DND-41 (cell line): ENCODE results near the gene PACRG.

Source experiments
- ATAC-seq: fragments of 200-7000 bp; cut with Tn5 transposase; 3 replicates; pipeline ENCODE4 v1.9.1; 2021; ENCODE audit warnings: low read depth; ENCODE audit not compliant: insufficient read depth
- DNase-seq: peaks from one replicate; pipeline ENCODE4 v3.0.0-alpha.2; 2020
- H2AFZ ChIP-seq: 2 replicates; pipeline ENCODE4 v1.6.0; 2012; ENCODE audit warnings: low read depth, low read length
- H3K27ac ChIP-seq: 2 replicates; pipeline ENCODE4 v1.5.1; 2012; ENCODE audit warnings: low read length, inconsistent platforms
- H3K27me3 ChIP-seq: fragments of 200-600 bp; sonication (generic); 2 replicates; pipeline ENCODE4 v1.6.0; 2012; ENCODE audit warnings: low read length, mild to moderate bottlenecking, inconsistent platforms; ENCODE audit not compliant: insufficient read depth, poor library complexity
- H3K36me3 ChIP-seq: 2 replicates; pipeline ENCODE4 v1.5.1; 2012; ENCODE audit warnings: low read length, inconsistent platforms; ENCODE audit not compliant: insufficient read depth
- H3K4me1 ChIP-seq: 2 replicates; pipeline ENCODE4 v1.5.1; 2012; ENCODE audit warnings: mild to moderate bottlenecking, low read length; ENCODE audit not compliant: insufficient read depth
- H3K4me2 ChIP-seq: 2 replicates; pipeline ENCODE4 v1.6.0; 2012; ENCODE audit warnings: mild to moderate bottlenecking, moderate library complexity, low read length, inconsistent platforms; ENCODE audit not compliant: insufficient read depth
- H3K4me3 ChIP-seq, 2 experiments: fragments of 200-600 bp in 1 of 2; shearing (Covaris generic) in 1 of 2; 2 replicates each; pipeline ENCODE4 v1.5.1; 2012 to 2016; ENCODE audit warnings: inconsistent platforms in 2 of 2, low read length in 2 of 2, mild to moderate bottlenecking in 2 of 2, low read depth in 1 of 2, moderate library complexity in 1 of 2
- H3K79me2 ChIP-seq: 2 replicates; pipeline ENCODE4 v1.6.0; 2012; ENCODE audit warnings: low read length, inconsistent platforms; ENCODE audit not compliant: insufficient read depth
- H3K9ac ChIP-seq: 2 replicates; pipeline ENCODE4 v1.6.0; 2012; ENCODE audit warnings: low read depth, mild to moderate bottlenecking, inconsistent platforms, low read length, moderate library complexity
- H3K9me3 ChIP-seq: 2 replicates; pipeline ENCODE4 v1.5.1; 2012; ENCODE audit warnings: low read length, moderate library complexity, mild to moderate bottlenecking, inconsistent platforms; ENCODE audit not compliant: insufficient read depth, severe bottlenecking
- H4K20me1 ChIP-seq: 2 replicates; pipeline ENCODE4 v1.6.0; 2012; ENCODE audit warnings: low read length; ENCODE audit not compliant: insufficient read depth
- CTCF ChIP-seq: IDR thresholded peaks from 2 replicates; pipeline ENCODE4 v1.5.1; 2012; ENCODE audit warnings: borderline replicate concordance, low read length, moderate library complexity, mild to moderate bottlenecking; ENCODE audit not compliant: poor library complexity, severe bottlenecking; ENCODE audit errors: extremely low read depth
- EZH2 ChIP-seq: IDR thresholded peaks from 3 replicates; pipeline ENCODE4 v1.6.1; 2012; ENCODE audit warnings: borderline replicate concordance, low read depth, mild to moderate bottlenecking, moderate library complexity, low read length, inconsistent platforms; ENCODE audit not compliant: severe bottlenecking

Gene PACRG

DNA sequence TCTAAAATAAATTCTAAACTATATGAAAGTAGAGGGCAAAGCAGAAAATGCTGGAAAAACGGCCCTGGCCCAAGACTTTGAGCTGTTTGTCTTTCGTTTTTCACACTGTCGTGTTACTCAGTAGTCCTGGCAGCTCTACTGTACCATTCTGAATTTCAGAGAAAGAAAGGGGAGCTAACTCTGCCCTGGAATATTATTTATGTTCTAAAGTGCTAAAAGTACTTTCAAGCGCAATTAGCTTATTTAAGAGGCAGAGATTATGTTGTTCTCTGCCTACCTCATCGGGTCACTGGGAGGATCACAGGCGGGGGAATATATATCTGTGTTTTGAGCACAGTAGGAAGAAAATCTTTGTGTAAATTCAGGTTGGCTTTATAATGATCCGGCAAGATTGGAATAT lies 534.3 kb downstream of the PACRG start:
- TF ChIP-seq CTCF (no peak), EZH2 (no peak)
- H3K27ac ChIP-seq = no peak overlapping the region
- no peaks in the 10 kb centered on the region for H3K27me3 ChIP-seq
- H3K4me1 ChIP-seq = no peaks in the 10 kb centered on the region
- H3K4me2 ChIP-seq = no peak overlapping the region
- DNase-seq (no peak), ATAC-seq (no peak)
- H3K9me3 ChIP-seq = no peaks in the 10 kb centered on the region
- H3K9ac ChIP-seq = no peak overlapping the region
- H3K79me2 ChIP-seq = no peaks in the 10 kb centered on the region
- H3K4me3 ChIP-seq = no peak overlapping the region
- H2AFZ ChIP-seq = no peak overlapping the region
- H3K36me3 ChIP-seq = no peaks in the 10 kb centered on the region
- H4K20me1 ChIP-seq = no peaks in the 10 kb centered on the region

GRCh38 chr6:163263196-163263595 lies 535.4 kb downstream of the PACRG start:
- H3K4me2 ChIP-seq = no peak overlapping the region
- no peak overlapping the region for H3K27ac ChIP-seq
- no peak overlapping the region for H3K9ac ChIP-seq
- H4K20me1 ChIP-seq = no peaks in the 10 kb centered on the region
- H3K4me3 ChIP-seq = no peak overlapping the region
- no peaks in the 10 kb centered on the region for H3K79me2 ChIP-seq
- H3K4me1 ChIP-seq = no peaks in the 10 kb centered on the region
- no peak overlapping the region for H2AFZ ChIP-seq
- H3K36me3 ChIP-seq = no peaks in the 10 kb centered on the region
- ATAC-seq (no peak), DNase-seq (no peak)
- H3K27me3 ChIP-seq = no peaks in the 10 kb centered on the region
- TF ChIP-seq CTCF (no peak), EZH2 (no peak)
- no peaks in the 10 kb centered on the region for H3K9me3 ChIP-seq

GRCh38 chr6:163263998-163264661 lies 536.4 kb downstream of the PACRG start:
- ATAC-seq (no peak), DNase-seq (no peak)

More at GRCh38 chr6:163263998-163264661, 536.4 kb downstream of the PACRG start:
- H3K4me3 ChIP-seq = no peak overlapping the region
- H3K4me2 ChIP-seq = no peak overlapping the region
- H3K79me2 ChIP-seq = no peaks in the 10 kb centered on the region
- no peak overlapping the region for H3K27ac ChIP-seq
- H3K36me3 ChIP-seq = no peaks in the 10 kb centered on the region
- H3K9ac ChIP-seq = no peak overlapping the region
- no peak for TF ChIP-seq EZH2
- no peak for TF ChIP-seq CTCF
- no peaks in the 10 kb centered on the region for H3K9me3 ChIP-seq
- H3K27me3 ChIP-seq = no peaks in the 10 kb centered on the region
- no peaks in the 10 kb centered on the region for H4K20me1 ChIP-seq
- H2AFZ ChIP-seq = no peak overlapping the region
- H3K4me1 ChIP-seq = no peaks in the 10 kb centered on the region
